HCT116 (cell line): ENCODE data around the gene SLC6A13. TPM values are rescaled to one million over a fixed set of nuclear protein-coding genes. Genes with fewer than 3 reads are reported as not detected.

ENCODE experiments used
- ATAC-seq: fragments of 200-7000 bp; cut with Tn5 transposase; 2 replicates; pipeline ENCODE4 v1.9.1; 2020; ENCODE audit warnings: mild to moderate bottlenecking, moderate library complexity
- BruUV-seq: library from RNA; stranded (reverse); fragments of 400-500 nt; replicated peaks from 2 replicates; lab custom pipeline; 2021; lab: Mats Ljungman, UMichigan
- CTCF ChIA-PET: fragments of 300-600 bp; sonication (Branson Sonifier 250); formaldehyde crosslinking; loops from one replicate; lab custom pipeline; 2021; ENCODE audit warnings: antibody characterized with exemption; lab: Charles Lee
- POLR2A ChIA-PET: fragments of 300-600, 350-600 bp; sonication (Branson Sonifier 250); formaldehyde crosslinking; loops from one replicate; lab custom pipeline; 2021; ENCODE audit warnings: antibody characterized with exemption; lab: Charles Lee
- RAD21 ChIA-PET, 2 experiments: fragments of 300-600 bp; sonication (Branson Sonifier 250); formaldehyde crosslinking; loops; one replicate each; lab custom pipeline; 2023; ENCODE audit warnings: low total read pairs in 2 of 2; ENCODE audit not compliant: uncharacterized antibody in 2 of 2, unreplicated experiment in 2 of 2, low non-redundant PET in 1 of 2; lab: Charles Lee
- DNase-seq: peaks from one replicate; pipeline ENCODE4 v3.0.0-alpha.2; 2010; ENCODE audit warnings: low read depth, low spot score
- H2AFZ ChIP-seq: fragments of 200-600 bp; shearing (Covaris generic), sonication (generic); 2 replicates; pipeline ENCODE4 v1.6.1; 2017; ENCODE audit warnings: low read depth, mixed run types, mixed read lengths, antibody characterized with exemption, low read length; ENCODE audit not compliant: poor library complexity, severe bottlenecking
- H3K27ac ChIP-seq: 2 replicates; pipeline ENCODE4 v1.5.1; 2012; ENCODE audit warnings: low read depth, low read length
- H3K27me3 ChIP-seq: fragments of 200-600 bp; sonication (generic); 2 replicates; pipeline ENCODE4 v1.6.1; 2016; ENCODE audit warnings: mixed run types, low read length, mixed read lengths; ENCODE audit not compliant: insufficient read depth
- H3K36me3 ChIP-seq, 2 experiments: fragments of 200-500 bp in 1 of 2; fragments of 200-600 bp in 1 of 2; sonication (Bioruptor generic) in 1 of 2; sonication (generic) in 1 of 2; 2 replicates each; pipeline versions ENCODE4 v1.5.1 to v1.6.1; 2014 to 2016; ENCODE audit warnings: low read length in 2 of 2, inconsistent platforms in 1 of 2, mixed read lengths in 1 of 2, mixed run types in 1 of 2; ENCODE audit not compliant: insufficient read depth in 2 of 2, control insufficient read depth in 1 of 2
- H3K4me1 ChIP-seq, 2 experiments: fragments of 200-600 bp in 1 of 2; sonication (generic) in 1 of 2; 2 replicates each; pipeline versions ENCODE4 v1.5.1 to v1.6.1; 2012 to 2017; ENCODE audit warnings: low read length in 2 of 2, inconsistent platforms in 1 of 2, mild to moderate bottlenecking in 1 of 2, mixed read lengths in 1 of 2, mixed run types in 1 of 2, moderate library complexity in 1 of 2; ENCODE audit not compliant: insufficient read depth in 2 of 2, control insufficient read depth in 1 of 2
- H3K4me2 ChIP-seq: fragments of 200-600 bp; sonication (generic); 2 replicates; pipeline ENCODE4 v1.6.1; 2017; ENCODE audit warnings: mixed run types, low read length, mixed read lengths
- H3K4me3 ChIP-seq, 2 experiments: fragments of 200-600 bp in 1 of 2; sonication (generic) in 1 of 2; replicated peaks in 1 of 2; 2 replicates each; pipeline ENCODE4 v1.5.1; 2011 to 2016; ENCODE audit warnings: low read length in 2 of 2, control low read depth in 1 of 2, low read depth in 1 of 2, mild to moderate bottlenecking in 1 of 2, mixed read lengths in 1 of 2, mixed run types in 1 of 2
- H3K79me2 ChIP-seq: fragments of 200-600 bp; sonication (generic); 2 replicates; pipeline ENCODE4 v1.6.1; 2017; ENCODE audit warnings: mild to moderate bottlenecking, mixed run types, low read length, moderate library complexity, mixed read lengths; ENCODE audit not compliant: insufficient read depth
- H3K9ac ChIP-seq: fragments of 200-600 bp; sonication (generic); 2 replicates; pipeline ENCODE4 v1.6.1; 2016; ENCODE audit warnings: low read length, mixed read lengths
- H3K9me2 ChIP-seq: fragments of 200-600 bp; sonication (generic), shearing (Covaris generic); 2 replicates; pipeline ENCODE4 v1.6.1; 2017; ENCODE audit warnings: mixed run types, mild to moderate bottlenecking, moderate library complexity; ENCODE audit not compliant: insufficient read depth
- H3K9me3 ChIP-seq, 2 experiments: fragments of 200-500 bp in 1 of 2; fragments of 200-600 bp in 1 of 2; sonication (Bioruptor generic) in 1 of 2; sonication (generic) in 1 of 2; 2 replicates each; pipeline ENCODE4 v1.6.1; 2014 to 2017; ENCODE audit warnings: low read length in 2 of 2, mixed read lengths in 2 of 2, inconsistent platforms in 1 of 2, low read depth in 1 of 2, mild to moderate bottlenecking in 1 of 2, mixed run types in 1 of 2, moderate library complexity in 1 of 2; ENCODE audit not compliant: control insufficient read depth in 1 of 2, insufficient read depth in 1 of 2
- H4K20me1 ChIP-seq: fragments of 200-600 bp; sonication (generic), shearing (Covaris generic); 2 replicates; pipeline ENCODE4 v1.6.1; 2017; ENCODE audit warnings: mixed run types, mild to moderate bottlenecking, moderate library complexity; ENCODE audit not compliant: insufficient read depth
- CEBPB ChIP-seq: IDR thresholded peaks from 2 replicates; pipeline ENCODE4 v1.6.1; 2012; ENCODE audit warnings: low read depth
- EGR1 ChIP-seq: IDR thresholded peaks from 2 replicates; pipeline ENCODE4 v1.6.1; 2012; ENCODE audit warnings: low read depth
- EZH2 ChIP-seq: fragments of 200-600 bp; sonication (generic); IDR thresholded peaks from 2 replicates; pipeline ENCODE4 v1.6.1; 2017; ENCODE audit warnings: antibody characterized with exemption, mixed run types
- POLR2A ChIP-seq: IDR thresholded peaks from 2 replicates; pipeline ENCODE4 v1.7.0; 2011; ENCODE audit warnings: borderline replicate concordance; ENCODE audit not compliant: insufficient read depth, insufficient read length; ENCODE audit errors: extremely low read depth
- RAD21 ChIP-seq: IDR thresholded peaks from 2 replicates; pipeline ENCODE4 v1.6.1; 2012; ENCODE audit warnings: low read depth, mild to moderate bottlenecking
- SIN3A ChIP-seq: IDR thresholded peaks from 2 replicates; pipeline ENCODE4 v1.6.1; 2012; ENCODE audit warnings: low read depth
- ZBTB33 ChIP-seq: IDR thresholded peaks from 2 replicates; pipeline ENCODE4 v1.6.1; 2011; ENCODE audit warnings: mild to moderate bottlenecking, low read length, moderate library complexity; ENCODE audit not compliant: insufficient replicate concordance; ENCODE audit errors: extremely low read depth
- ZNF274 ChIP-seq: fragments of 200-500 bp; sonication (Bioruptor generic); IDR thresholded peaks from 2 replicates; pipeline ENCODE4 v1.6.1; 2014; ENCODE audit warnings: mild to moderate bottlenecking, low read depth, low read length, inconsistent platforms
- intact Hi-C: fragments of 100-400 bp; cut with micrococcal nuclease; formaldehyde crosslinking; loops from 2 replicates; pipeline ENCODE4 v1.10.0; 2022
- total RNA-seq: library from RNA; stranded (reverse); gene quantifications from one replicate; pipeline ENCODE4 v1.2.1, GENCODE V29; 2021; ENCODE audit not compliant: unreplicated experiment
- TF ChIP-seq, protein P1 (sequence below): IDR thresholded peaks from 2 replicates; pipeline ENCODE4 v1.6.1; 2012

Gene SLC6A13
- total RNA-seq, 1 experiment from 2014 or later = 0.39 TPM

- TF ChIP-seq ZBTB33 (no peak), POLR2A (no peak), ZNF274 (no peak), CEBPB (no peak)
These were observed 65.3 kb downstream of the SLC6A13 start (continued) for GRCh38 chr12:197347-197746.

DNA sequence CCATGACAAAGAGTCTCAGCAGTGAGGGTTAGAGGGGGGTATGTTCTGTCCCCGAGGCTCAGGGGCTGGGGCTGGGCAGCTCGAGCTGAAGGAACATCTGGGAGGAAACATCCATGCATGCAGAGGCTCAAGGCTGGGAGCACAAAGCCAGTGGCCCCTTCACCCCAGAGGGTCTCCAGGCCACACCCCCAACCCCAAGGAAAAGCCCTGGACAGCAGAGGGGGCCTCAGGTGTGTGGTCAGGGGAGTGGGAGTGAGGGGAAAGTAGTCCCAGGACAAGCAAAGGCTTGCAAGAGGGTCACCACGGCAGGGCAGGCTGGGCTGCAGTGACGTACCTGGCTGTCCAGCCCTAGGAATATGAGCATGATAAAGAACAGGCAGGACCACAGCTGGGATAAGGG is 66.2 kb downstream of the SLC6A13 start:
- no peaks in the 10 kb centered on the region for H4K20me1 ChIP-seq
- H3K9ac ChIP-seq = no peak overlapping the region
- no peak overlapping the region for H2AFZ ChIP-seq
- DNase-seq (no peak), ATAC-seq (no peak)
- H3K79me2 ChIP-seq = no peaks in the 10 kb centered on the region
- TF ChIP-seq RAD21 (no peak), EZH2 (no peak), EGR1 (no peak), SIN3A (no peak)
- TF ChIP-seq, protein P1, sequence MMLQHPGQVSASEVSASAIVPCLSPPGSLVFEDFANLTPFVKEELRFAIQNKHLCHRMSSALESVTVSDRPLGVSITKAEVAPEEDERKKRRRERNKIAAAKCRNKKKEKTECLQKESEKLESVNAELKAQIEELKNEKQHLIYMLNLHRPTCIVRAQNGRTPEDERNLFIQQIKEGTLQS = no peak
- H3K27me3 ChIP-seq = peaks cover 6% of the 10 kb centered on the region; the same call in 1 of the 2 replicates
- H3K9me2 ChIP-seq = no peaks in the 10 kb centered on the region
- no TSS peak for BruUV-seq
- no peak overlapping the region for H3K4me3 ChIP-seq
- no peaks in the 10 kb centered on the region for H3K4me1 ChIP-seq
- CTCF ChIA-PET = no interaction called here
- RAD21 ChIA-PET = no interaction called here
- H3K27ac ChIP-seq = no peak overlapping the region
- no peak overlapping the region for H3K4me2 ChIP-seq
- no peaks in the 10 kb centered on the region for H3K36me3 ChIP-seq
- POLR2A ChIA-PET = no interaction called here
- no peaks in the 10 kb centered on the region for H3K9me3 ChIP-seq
- intact Hi-C loops = no loop called here
